ENCODE results near the gene GYS2.

GYS2 gene

GRCh38 chr12:21558100-21558679, 46.5 kb downstream of the GYS2 start:
- DNase-seq (ENCODE audit: extremely low read depth in 1 of 2, low read depth in 1 of 2): no peak

- no peak for DNase-seq (ENCODE audit: extremely low read depth in 1 of 2, low read depth in 1 of 2)
These were observed 51.3 kb downstream of the GYS2 start for GRCh38 chr12:21553329-21553675.

- DNase-seq (ENCODE audit: extremely low read depth in 1 of 2, low read depth in 1 of 2): no peak
These were observed 51.9 kb downstream of the GYS2 start for GRCh38 chr12:21552635-21553328.

GRCh38 chr12:21551841-21552465, 52.7 kb downstream of the GYS2 start:
- no peak for DNase-seq (ENCODE audit: extremely low read depth in 1 of 2, low read depth in 1 of 2)

DNA sequence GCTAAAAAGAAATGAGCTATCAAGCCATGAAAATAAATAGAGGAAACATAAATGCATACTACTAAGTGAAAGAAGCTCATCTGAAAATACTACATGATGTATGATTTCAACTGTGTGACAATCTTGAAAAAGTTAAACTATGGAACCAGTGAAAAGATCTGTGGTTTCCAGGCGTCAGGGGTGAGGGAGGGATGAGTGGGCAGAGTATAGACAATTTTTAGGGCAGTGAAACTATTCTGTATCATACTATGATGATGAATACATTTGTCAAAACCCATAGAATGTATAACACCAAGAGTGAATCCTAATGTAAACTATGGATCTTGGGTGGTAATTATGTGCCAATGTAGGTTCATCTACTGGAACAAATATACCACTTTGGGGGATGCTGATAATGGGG, 57.2 kb downstream of the GYS2 start:
- no peak for DNase-seq (ENCODE audit: extremely low read depth in 1 of 2, low read depth in 1 of 2)

- no peak for DNase-seq (ENCODE audit: extremely low read depth in 1 of 2, low read depth in 1 of 2)
These were observed 57.9 kb downstream of the GYS2 start for GRCh38 chr12:21546716-21547115.

DNA sequence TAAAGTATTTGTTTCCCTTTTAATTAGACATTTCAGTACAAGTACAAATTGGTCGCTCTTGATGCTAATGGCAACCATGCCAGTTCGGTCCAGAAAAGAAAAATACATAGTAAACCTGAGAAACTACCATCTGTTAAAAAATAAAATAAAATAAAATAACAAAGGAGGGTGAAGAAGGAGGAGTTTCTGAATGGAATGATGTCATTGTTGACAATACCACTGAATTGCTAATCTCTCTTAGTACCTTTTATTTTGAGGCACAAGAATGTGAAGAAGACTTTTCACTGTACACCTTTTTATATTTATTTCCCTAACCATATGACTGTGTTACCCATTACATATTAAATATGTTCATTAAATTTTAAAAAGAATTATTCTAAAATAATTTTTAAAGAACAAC, 59.1 kb downstream of the GYS2 start:
- DNase-seq (ENCODE audit: extremely low read depth in 1 of 2, low read depth in 1 of 2): no peak

DNA sequence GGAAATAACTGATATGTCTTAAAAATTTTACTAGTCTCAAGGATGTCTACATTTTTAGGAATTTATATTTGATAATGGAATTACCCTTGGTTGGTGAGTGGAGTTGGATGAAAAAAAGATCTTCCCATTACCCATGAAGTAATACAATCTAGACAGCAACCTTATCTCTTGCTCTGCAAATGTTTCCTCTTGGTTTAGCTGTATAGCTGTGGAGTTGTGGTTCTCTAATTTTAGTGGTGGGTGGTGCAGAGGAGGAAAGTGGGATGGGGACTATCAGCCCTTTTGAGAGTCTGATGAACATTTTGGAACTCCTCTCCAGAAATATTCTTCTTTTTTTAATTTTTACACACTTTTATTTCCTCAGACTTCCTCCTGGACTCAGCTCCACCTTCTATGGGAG, 61.5 kb downstream of the GYS2 start:
- no peak for DNase-seq (ENCODE audit: extremely low read depth in 1 of 2, low read depth in 1 of 2)

- DNase-seq (ENCODE audit: extremely low read depth in 1 of 2, low read depth in 1 of 2): no peak
These were observed 62.2 kb downstream of the GYS2 start for GRCh38 chr12:21542403-21542802.

- DNase-seq (ENCODE audit: extremely low read depth in 1 of 2, low read depth in 1 of 2): no peak
These were observed 62.9 kb downstream of the GYS2 start for GRCh38 chr12:21541773-21542172.

- no peak for DNase-seq (ENCODE audit: extremely low read depth in 1 of 2, low read depth in 1 of 2)
These were observed 64.8 kb downstream of the GYS2 start for GRCh38 chr12:21539797-21540196.

DNA sequence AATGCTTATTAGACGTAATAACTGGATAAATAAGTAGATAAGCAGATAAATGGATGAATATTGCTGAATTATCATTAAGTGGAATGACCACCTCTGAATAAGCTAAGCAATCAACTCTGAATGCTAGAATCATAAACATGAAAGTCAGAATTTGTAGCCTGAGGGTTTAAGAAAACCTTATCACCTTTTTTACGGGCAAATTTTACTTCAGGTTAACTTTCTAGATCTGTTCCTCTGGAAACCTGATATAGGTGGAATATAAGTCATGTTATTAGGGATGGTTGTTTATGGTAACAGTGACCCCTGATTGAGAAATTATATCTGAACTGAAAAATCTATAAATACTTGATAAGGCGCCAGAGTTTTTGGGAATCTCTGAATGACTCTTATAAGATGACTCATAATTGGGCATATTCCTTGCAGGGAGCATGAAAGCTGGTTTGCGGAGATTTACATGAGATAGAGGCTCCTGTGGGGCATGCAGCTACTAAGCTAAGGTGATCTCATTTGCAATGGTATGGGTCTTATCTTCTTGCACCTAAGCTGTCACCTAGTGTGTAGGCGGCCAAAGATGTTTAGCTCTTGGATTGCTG, 66.5 kb downstream of the GYS2 start:
- DNase-seq (ENCODE audit: extremely low read depth in 1 of 2, low read depth in 1 of 2): no peak

- no peak for DNase-seq (ENCODE audit: extremely low read depth in 1 of 2, low read depth in 1 of 2)
These were observed 75.2 kb downstream of the GYS2 start for GRCh38 chr12:21529456-21529855.

- DNase-seq (ENCODE audit: extremely low read depth in 1 of 2, low read depth in 1 of 2): no peak
These were observed 75.7 kb downstream of the GYS2 start for GRCh38 chr12:21528953-21529352.

DNA sequence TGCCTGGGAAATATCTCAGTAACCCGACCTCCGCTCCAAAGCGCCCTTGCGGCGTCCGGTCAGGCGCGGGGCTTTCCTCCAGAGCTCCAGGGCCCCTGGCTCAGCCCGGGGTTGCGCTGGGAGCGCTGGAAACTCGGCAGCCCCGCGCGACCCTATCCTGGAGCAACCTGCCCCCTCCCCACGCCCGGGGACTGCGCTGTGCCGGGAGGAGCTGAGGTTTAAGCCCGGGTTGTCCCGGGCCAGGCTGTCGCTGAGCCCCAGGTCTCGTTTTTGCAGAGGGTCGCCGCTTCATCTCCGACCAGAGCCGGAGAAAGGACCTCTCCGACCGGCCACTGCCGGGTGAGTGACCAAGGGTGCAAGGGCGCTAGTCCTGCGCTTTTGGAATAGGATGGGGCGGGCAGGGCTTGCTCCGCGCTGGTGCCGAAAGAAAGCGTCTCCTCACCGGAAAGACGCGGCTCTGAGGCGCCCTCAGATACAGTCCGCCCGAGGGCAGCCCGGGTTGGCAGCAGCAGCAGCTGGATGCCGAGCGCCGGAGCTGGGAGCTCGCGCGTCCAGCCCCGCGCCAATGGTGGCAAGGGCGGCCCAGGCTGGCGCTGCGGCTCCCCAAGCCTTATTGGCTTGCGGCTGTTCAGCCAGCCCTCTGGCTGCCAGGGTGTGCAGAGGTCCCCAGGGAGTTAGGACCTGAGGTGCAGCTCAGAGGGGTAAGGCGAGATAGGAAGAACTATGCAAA, 77.0 kb downstream of the GYS2 start:
- DNase-seq (ENCODE audit: extremely low read depth in 1 of 2, low read depth in 1 of 2): peak in 1 of 2 donors; percentile 27

GRCh38 chr12:21526721-21527345, 77.8 kb downstream of the GYS2 start:
- DNase-seq (ENCODE audit: extremely low read depth in 1 of 2, low read depth in 1 of 2): no peak

DNA sequence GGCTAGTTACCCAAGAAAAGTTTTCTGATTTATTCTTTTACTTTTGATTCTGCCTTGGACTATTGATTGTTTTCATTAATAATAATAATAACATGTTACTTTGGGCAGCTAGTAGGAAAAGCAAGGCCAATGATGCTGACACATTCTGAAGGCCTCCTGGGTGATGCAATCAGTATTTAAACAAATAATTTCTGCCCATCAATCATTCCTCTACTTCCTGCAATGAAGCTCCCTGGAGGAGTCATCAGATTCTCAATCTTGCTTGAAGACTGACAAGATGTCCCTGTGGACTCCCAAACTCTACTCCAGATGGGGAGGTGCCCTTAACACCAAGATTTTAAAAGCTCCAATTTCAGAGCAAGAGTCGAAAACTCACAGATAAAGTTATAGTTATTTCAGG, 78.6 kb downstream of the GYS2 start, which contains the start of gene SPX:
TSS of gene SPX (plus strand) at position 244 of the 400 bp plus-strand sequence. CDS start 177 bp downstream, outside the sequence.
- no peak for DNase-seq (ENCODE audit: extremely low read depth in 1 of 2, low read depth in 1 of 2)

DNA sequence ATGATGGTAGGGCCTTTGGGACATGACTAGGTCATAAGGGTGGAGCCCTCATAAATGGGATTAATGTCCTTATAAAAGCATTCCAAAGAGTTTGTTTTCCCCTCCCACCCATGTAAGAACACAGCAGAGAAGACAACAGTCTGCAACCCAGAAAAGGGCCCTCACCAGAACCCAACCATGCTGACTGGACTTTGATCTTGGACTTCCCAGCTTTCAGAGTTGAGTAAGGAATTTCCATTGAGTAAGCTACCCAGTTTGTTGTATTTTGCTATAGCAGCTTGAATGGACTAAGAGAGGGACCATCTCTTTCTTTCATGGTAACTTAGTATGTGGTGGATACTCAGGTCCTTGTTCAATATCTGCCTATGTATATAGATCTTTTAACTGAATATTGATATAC, 81.5 kb downstream of the GYS2 start:
- no peak for DNase-seq (ENCODE audit: extremely low read depth in 1 of 2, low read depth in 1 of 2)

DNA sequence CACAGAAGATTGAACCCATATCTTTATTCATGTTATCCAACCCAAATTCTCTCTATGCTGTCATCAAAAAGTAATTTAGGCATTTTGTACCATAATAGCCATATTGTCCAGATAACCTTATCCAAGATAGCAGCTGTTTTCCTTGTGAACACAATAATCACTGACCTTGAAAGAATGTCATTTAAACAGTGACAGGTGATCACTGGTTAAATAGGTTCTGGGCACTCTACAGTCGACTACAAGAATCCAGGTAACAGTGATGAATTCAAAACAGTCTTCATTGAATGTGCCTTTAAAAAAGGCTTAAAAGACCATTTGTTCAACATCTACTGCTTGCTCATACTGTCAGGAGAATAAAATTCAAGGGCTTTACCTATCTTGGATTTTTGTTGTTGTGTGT, 83.1 kb downstream of the GYS2 start:
- no peak for DNase-seq (ENCODE audit: extremely low read depth in 1 of 2, low read depth in 1 of 2)

DNA sequence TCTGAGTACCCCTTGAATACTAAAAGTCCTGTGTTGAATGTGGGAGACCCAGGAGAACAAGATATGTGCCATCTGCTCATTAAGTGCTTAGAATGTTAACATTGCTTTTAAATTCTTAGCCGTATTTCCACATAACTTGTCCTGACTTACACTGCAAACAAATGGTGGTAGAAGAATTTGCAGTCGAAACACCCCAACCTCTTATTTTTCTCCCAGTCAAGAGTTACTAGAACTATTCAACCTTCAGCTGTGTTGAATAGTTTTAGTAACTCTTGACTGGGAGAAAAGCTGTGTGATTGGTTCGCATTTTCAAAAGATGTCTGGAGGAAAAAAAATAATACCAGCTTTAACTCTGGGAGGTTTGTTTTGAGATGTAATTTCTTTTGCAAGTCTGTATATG, 86.2 kb downstream of the GYS2 start:
- DNase-seq (ENCODE audit: extremely low read depth in 1 of 2, low read depth in 1 of 2): no peak

DNA sequence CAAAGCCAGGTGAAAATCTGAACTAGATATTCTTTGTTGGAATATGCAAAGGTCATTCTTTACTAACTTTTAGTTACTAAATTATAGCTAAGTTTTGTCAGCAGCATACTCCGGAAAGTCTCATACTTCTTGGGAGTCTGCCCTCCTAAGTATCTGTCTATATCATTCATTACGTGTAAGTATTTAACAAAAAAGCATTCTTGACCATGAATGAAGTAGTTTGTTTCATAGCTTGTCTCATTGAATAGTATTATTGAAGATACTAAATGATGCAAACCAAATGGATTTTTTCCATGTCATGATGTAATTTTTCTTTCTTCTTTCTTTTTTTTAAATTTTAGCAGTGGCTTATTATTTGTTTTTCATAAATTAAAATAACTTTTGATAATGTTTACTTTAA, 88.4 kb downstream of the GYS2 start:
- DNase-seq (ENCODE audit: extremely low read depth in 1 of 2, low read depth in 1 of 2): no peak
